Measurements from ENCODE around the gene CASS4. TPM values are rescaled to one million over a fixed set of nuclear protein-coding genes. Genes with fewer than 3 reads are reported as not detected.

CASS4 gene
- total RNA-seq, 1 donor from 2014 or later, result 2.3 TPM

DNA sequence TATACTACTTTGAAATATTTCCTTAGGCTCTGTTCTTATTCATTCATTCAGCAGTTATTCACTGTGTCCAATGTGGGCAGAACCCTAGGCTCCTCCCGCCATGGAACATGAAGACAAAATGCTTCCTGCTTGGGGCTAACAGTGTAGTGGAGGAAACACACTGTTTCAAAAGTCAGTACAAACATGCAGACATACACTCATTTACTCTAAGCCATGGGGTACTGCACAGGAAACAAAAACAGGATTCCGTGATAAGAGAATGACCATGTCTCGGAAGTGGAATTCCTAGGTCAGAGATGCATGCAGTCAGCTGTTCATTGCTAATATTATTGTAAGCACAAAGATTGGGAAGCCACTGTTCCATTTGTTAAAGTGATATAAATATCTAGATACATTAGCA lies 94.0 kb downstream of the CASS4 start:
- peaks cover 2% of the 10 kb centered on the region for H3K36me3 ChIP-seq (ENCODE audit: insufficient read depth, low read length)
- no peaks in the 10 kb centered on the region for H3K4me1 ChIP-seq (ENCODE audit: insufficient read depth, low read length)
- no peak overlapping the region for H3K9ac ChIP-seq (ENCODE audit: low read length)
- H3K9me3 ChIP-seq (ENCODE audit: insufficient read depth, low read depth, low read length), result no peaks in the 10 kb centered on the region
- no peaks in the 10 kb centered on the region for H3K27me3 Mint-ChIP-seq (ENCODE audit: low read depth, unreplicated experiment)
- H3K4me3 ChIP-seq (ENCODE audit: insufficient read depth, low read depth, low read length), result no peak overlapping the region
- H3K4me2 ChIP-seq (ENCODE audit: low read length), result no peak overlapping the region
- H2AFZ ChIP-seq (ENCODE audit: low read depth, low read length), result no peak overlapping the region
- H3K36me3 Mint-ChIP-seq (ENCODE audit: low read depth, unreplicated experiment), result peaks cover 10% of the 10 kb centered on the region
- peaks cover 33% of the 10 kb centered on the region for H4K20me1 ChIP-seq (ENCODE audit: insufficient read depth, low read length)
- no peaks in the 10 kb centered on the region for H3K4me1 Mint-ChIP-seq (ENCODE audit: low read depth, unreplicated experiment)
- FAIRE-seq (no peak), DNase-seq (ENCODE audit: low read depth) (no peak)
- H3K27ac Mint-ChIP-seq (ENCODE audit: unreplicated experiment), result no peak overlapping the region
- no peak overlapping the region for H3K27ac ChIP-seq (ENCODE audit: low read depth, low read length)
- TF ChIP-seq EZH2 (IDR thresholded peaks at IDR 0.05; ENCODE audit: insufficient read depth, low read length), result no peak
- no peak for TF ChIP-seq CTCF (IDR thresholded peaks at IDR 0.05; ENCODE audit: insufficient read depth, low read depth, low read length)
- peaks cover 19% of the 10 kb centered on the region for H3K79me2 ChIP-seq (ENCODE audit: insufficient read depth, low read length)
- H3K4me3 Mint-ChIP-seq (ENCODE audit: unreplicated experiment), result no peak overlapping the region
- no peaks in the 10 kb centered on the region for H3K27me3 ChIP-seq (ENCODE audit: insufficient read depth, low read length)
- H3K9me3 Mint-ChIP-seq (ENCODE audit: unreplicated experiment), result no peaks in the 10 kb centered on the region

Other genes starting within 250 kb of the CASS4 start
- not detected in 2 replicates for gene MC3R, start 163.5 kb upstream of the CASS4 start, total RNA-seq
- gene FAM210B, start 53.3 kb upstream of the CASS4 start, total RNA-seq, result 40.5 and 46.3 TPM in 2 replicates
- 10.4 and 14.8 TPM in 2 replicates for gene AURKA, start 20.0 kb upstream of the CASS4 start, total RNA-seq
- 28.5 and 30.3 TPM in 2 replicates for gene CSTF1, start 19.6 kb upstream of the CASS4 start, total RNA-seq
- 76.5 and 81.4 TPM in 2 replicates for gene RTF2, start 56.4 kb downstream of the CASS4 start, total RNA-seq
- gene FAM209A, start 112.5 kb downstream of the CASS4 start, total RNA-seq, result 0.32 TPM in 1 of 2 replicates, not detected in the other
- 0.60 TPM in 1 of 2 replicates, not detected in the other for gene FAM209B, start 121.0 kb downstream of the CASS4 start, total RNA-seq
- 0.94 and 2.2 TPM in 2 replicates for gene TFAP2C, start 217.0 kb downstream of the CASS4 start, total RNA-seq

Measured in astrocyte (in vitro differentiated cells and primary cell).